NCI-H187 (cell line): ENCODE results near the gene CHGA.
A peak's percentile ranks its signal among the peaks of the same experiment; 100 is the strongest.

ENCODE experiments used
- DNase-seq, 2 experiments: peaks; one replicate each; lab custom pipeline; 2025; lab: John Stamatoyannopoulos, UW

Gene CHGA

GRCh38 chr14:92922883-92923743 lies at the start of gene CHGA:
CHGA (plus strand) TSS chr14:92923150; CDS start chr14:92923360, 210 bp downstream.
- peak; percentile 71 to 76 for DNase-seq

GRCh38 chr14:92874962-92875661 lies 47.8 kb upstream of the CHGA start:
- no peak for DNase-seq

GRCh38 chr14:92877757-92878431 lies 45.1 kb upstream of the CHGA start:
- DNase-seq, result no peak

GRCh38 chr14:92880351-92880750 lies 42.6 kb upstream of the CHGA start:
- DNase-seq, result no peak

GRCh38 chr14:92880851-92881250 lies 42.1 kb upstream of the CHGA start:
- peak; percentile 42 to 63 for DNase-seq

- DNase-seq, result no peak
Observed at GRCh38 chr14:92883066-92883465, 39.9 kb upstream of the CHGA start.

GRCh38 chr14:92884410-92884809 lies 38.5 kb upstream of the CHGA start:
- no peak for DNase-seq

GRCh38 chr14:92885279-92886061 lies 37.5 kb upstream of the CHGA start:
- DNase-seq, result no peak

- peak; percentile 47 to 69 for DNase-seq
Observed at GRCh38 chr14:92886337-92886736, 36.6 kb upstream of the CHGA start.

- no peak for DNase-seq
Observed at GRCh38 chr14:92887157-92887556, 35.8 kb upstream of the CHGA start.

- no peak for DNase-seq
Observed at GRCh38 chr14:92888896-92889295, 34.1 kb upstream of the CHGA start.

GRCh38 chr14:92890830-92891588 lies 31.9 kb upstream of the CHGA start:
- peak; percentile 52 to 57 for DNase-seq

GRCh38 chr14:92892589-92892988 lies 30.4 kb upstream of the CHGA start:
- DNase-seq, result no peak

- no peak for DNase-seq
Observed at GRCh38 chr14:92895352-92895878, 27.5 kb upstream of the CHGA start.

GRCh38 chr14:92897922-92898565 lies 24.9 kb upstream of the CHGA start:
- DNase-seq, result no peak

- no peak for DNase-seq
Observed at GRCh38 chr14:92898566-92899131, 24.3 kb upstream of the CHGA start.

- no peak for DNase-seq
Observed at GRCh38 chr14:92900660-92901059, 22.3 kb upstream of the CHGA start.

GRCh38 chr14:92902191-92902590 lies 20.8 kb upstream of the CHGA start:
- DNase-seq, result no peak

GRCh38 chr14:92902726-92903125 lies 20.2 kb upstream of the CHGA start:
- DNase-seq, result no peak

GRCh38 chr14:92903359-92903758 lies 19.6 kb upstream of the CHGA start:
- no peak for DNase-seq
